ENCODE results near the gene NUMA1.

NUMA1 gene

GRCh38 chr11:72015511-72016061 is 64.8 kb downstream of the NUMA1 start:
- H3K4ac ChIP-seq (ENCODE audit: low read depth, low read length), result no peak overlapping the region
- H3K4me2 ChIP-seq (ENCODE audit: low read length), result no peak overlapping the region
- H3K79me1 ChIP-seq (ENCODE audit: low read length), result no peaks in the 10 kb centered on the region
- WGBS (ENCODE audit: extremely low coverage, insufficient coverage, low lambda C conversion rate), result no CpG with 5 or more reads among the region's 10 CpGs
- peaks cover 42% of the 10 kb centered on the region for H3K36me3 ChIP-seq (ENCODE audit: control insufficient read depth, insufficient read depth, low read length)
- no peak overlapping the region for H3K4me3 ChIP-seq (ENCODE audit: low read length)
- H2BK120ac ChIP-seq (ENCODE audit: low read depth, low read length), result no peak overlapping the region
- H3K9ac ChIP-seq (ENCODE audit: low read length), result no peak overlapping the region
- H3K27ac ChIP-seq (ENCODE audit: low read depth, low read length), result no peak overlapping the region
- no peaks in the 10 kb centered on the region for H3K79me2 ChIP-seq (ENCODE audit: control insufficient read depth, insufficient read depth, low read length)
- no peak overlapping the region for H3K18ac ChIP-seq (ENCODE audit: low read length)
- no peaks in the 10 kb centered on the region for H3K27me3 ChIP-seq (ENCODE audit: insufficient read depth, low read length, poor library complexity)
- H2AK5ac ChIP-seq (ENCODE audit: low read length), result no peak overlapping the region
- no peak overlapping the region for H2BK15ac ChIP-seq (replicated peaks; ENCODE audit: low read depth)
- no peaks in the 10 kb centered on the region for H3K4me1 ChIP-seq (ENCODE audit: control insufficient read depth, low read depth, low read length)
- H3K23ac ChIP-seq (ENCODE audit: low read length), result no peak overlapping the region
- DNase-seq, result peak; percentile 59
- H3K56ac ChIP-seq (ENCODE audit: low read length), result no peak overlapping the region
- H4K5ac ChIP-seq (ENCODE audit: low read length), result no peak overlapping the region
- H4K8ac ChIP-seq (ENCODE audit: low read depth, low read length), result no peak overlapping the region
- H2BK5ac ChIP-seq (ENCODE audit: low read length), result no peak overlapping the region

- Histone ChIP-seq H3K36me3 (ENCODE audit: control insufficient read depth, insufficient read depth, low read length) (peaks cover 40% of the 10 kb centered on the region), H3K23ac (ENCODE audit: low read length) (no peak overlapping the region), H4K8ac (ENCODE audit: low read depth, low read length) (no peak overlapping the region), H4K5ac (ENCODE audit: low read length) (no peak overlapping the region), H2BK120ac (ENCODE audit: low read depth, low read length) (no peak overlapping the region), H3K9ac (ENCODE audit: low read length) (no peak overlapping the region), H2BK15ac (replicated peaks; ENCODE audit: low read depth) (no peak overlapping the region), H2AK5ac (ENCODE audit: low read length) (no peak overlapping the region), H3K27me3 (ENCODE audit: insufficient read depth, low read length, poor library complexity) (no peaks in the 10 kb centered on the region), H3K27ac (ENCODE audit: low read depth, low read length) (no peak overlapping the region), H3K79me2 (ENCODE audit: control insufficient read depth, insufficient read depth, low read length) (no peaks in the 10 kb centered on the region), H3K4me3 (ENCODE audit: low read length) (no peak overlapping the region), H3K4ac (ENCODE audit: low read depth, low read length) (no peak overlapping the region), H3K56ac (ENCODE audit: low read length) (no peak overlapping the region), H3K18ac (ENCODE audit: low read length) (no peak overlapping the region), H3K4me2 (ENCODE audit: low read length) (no peak overlapping the region), H3K79me1 (ENCODE audit: low read length) (no peaks in the 10 kb centered on the region), H2BK5ac (ENCODE audit: low read length) (no peak overlapping the region), H3K4me1 (ENCODE audit: control insufficient read depth, low read depth, low read length) (no peaks in the 10 kb centered on the region)
- no peak for DNase-seq
- no CpG with 5 or more reads among the region's 16 CpGs for WGBS (ENCODE audit: extremely low coverage, insufficient coverage, low lambda C conversion rate)
Measured at GRCh38 chr11:72014761-72015320, 65.5 kb downstream of the NUMA1 start.

GRCh38 chr11:72013765-72014711 is 66.3 kb downstream of the NUMA1 start:
- Histone ChIP-seq H3K27ac (ENCODE audit: low read depth, low read length) (no peak overlapping the region), H3K4ac (ENCODE audit: low read depth, low read length) (no peak overlapping the region), H3K4me3 (ENCODE audit: low read length) (no peak overlapping the region), H3K4me2 (ENCODE audit: low read length) (no peak overlapping the region), H4K8ac (ENCODE audit: low read depth, low read length) (no peak overlapping the region), H3K79me1 (ENCODE audit: low read length) (no peaks in the 10 kb centered on the region), H2BK5ac (ENCODE audit: low read length) (no peak overlapping the region), H3K56ac (ENCODE audit: low read length) (no peak overlapping the region), H4K5ac (ENCODE audit: low read length) (no peak overlapping the region), H2BK15ac (replicated peaks; ENCODE audit: low read depth) (no peak overlapping the region), H2AK5ac (ENCODE audit: low read length) (no peak overlapping the region), H3K27me3 (ENCODE audit: insufficient read depth, low read length, poor library complexity) (no peaks in the 10 kb centered on the region), H3K36me3 (ENCODE audit: control insufficient read depth, insufficient read depth, low read length) (peaks cover 37% of the 10 kb centered on the region), H3K9ac (ENCODE audit: low read length) (no peak overlapping the region), H3K79me2 (ENCODE audit: control insufficient read depth, insufficient read depth, low read length) (no peaks in the 10 kb centered on the region), H3K18ac (ENCODE audit: low read length) (no peak overlapping the region), H3K23ac (ENCODE audit: low read length) (no peak overlapping the region), H3K4me1 (ENCODE audit: control insufficient read depth, low read depth, low read length) (no peaks in the 10 kb centered on the region), H2BK120ac (ENCODE audit: low read depth, low read length) (no peak overlapping the region)
- WGBS (ENCODE audit: extremely low coverage, insufficient coverage, low lambda C conversion rate), result no CpG with 5 or more reads among the region's 38 CpGs
- no peak for DNase-seq

- Histone ChIP-seq H2BK5ac (ENCODE audit: low read length) (no peak overlapping the region), H3K27me3 (ENCODE audit: insufficient read depth, low read length, poor library complexity) (no peaks in the 10 kb centered on the region), H3K9ac (ENCODE audit: low read length) (no peak overlapping the region), H2BK15ac (replicated peaks; ENCODE audit: low read depth) (no peak overlapping the region), H4K8ac (ENCODE audit: low read depth, low read length) (no peak overlapping the region), H3K79me2 (ENCODE audit: control insufficient read depth, insufficient read depth, low read length) (no peaks in the 10 kb centered on the region), H2BK120ac (ENCODE audit: low read depth, low read length) (no peak overlapping the region), H3K18ac (ENCODE audit: low read length) (no peak overlapping the region), H3K4me3 (ENCODE audit: low read length) (no peak overlapping the region), H3K79me1 (ENCODE audit: low read length) (no peaks in the 10 kb centered on the region), H3K23ac (ENCODE audit: low read length) (no peak overlapping the region), H3K56ac (ENCODE audit: low read length) (no peak overlapping the region), H2AK5ac (ENCODE audit: low read length) (no peak overlapping the region), H3K4me2 (ENCODE audit: low read length) (no peak overlapping the region), H3K4ac (ENCODE audit: low read depth, low read length) (no peak overlapping the region), H3K36me3 (ENCODE audit: control insufficient read depth, insufficient read depth, low read length) (peaks cover 32% of the 10 kb centered on the region), H4K5ac (ENCODE audit: low read length) (no peak overlapping the region), H3K27ac (ENCODE audit: low read depth, low read length) (no peak overlapping the region), H3K4me1 (ENCODE audit: control insufficient read depth, low read depth, low read length) (no peaks in the 10 kb centered on the region)
- no CpG with 5 or more reads among the region's 33 CpGs for WGBS (ENCODE audit: extremely low coverage, insufficient coverage, low lambda C conversion rate)
- DNase-seq, result peak; percentile 68
Measured at GRCh38 chr11:72012897-72013721, 67.2 kb downstream of the NUMA1 start.

GRCh38 chr11:72012091-72012630 is 68.2 kb downstream of the NUMA1 start:
- DNase-seq, result no peak
- Histone ChIP-seq H3K23ac (ENCODE audit: low read length) (no peak overlapping the region), H3K4me1 (ENCODE audit: control insufficient read depth, low read depth, low read length) (no peaks in the 10 kb centered on the region), H2BK5ac (ENCODE audit: low read length) (no peak overlapping the region), H3K56ac (ENCODE audit: low read length) (no peak overlapping the region), H3K4ac (ENCODE audit: low read depth, low read length) (no peak overlapping the region), H3K18ac (ENCODE audit: low read length) (no peak overlapping the region), H3K27ac (ENCODE audit: low read depth, low read length) (no peak overlapping the region), H3K27me3 (ENCODE audit: insufficient read depth, low read length, poor library complexity) (no peaks in the 10 kb centered on the region), H3K4me3 (ENCODE audit: low read length) (no peak overlapping the region), H3K36me3 (ENCODE audit: control insufficient read depth, insufficient read depth, low read length) (peaks cover 33% of the 10 kb centered on the region), H4K8ac (ENCODE audit: low read depth, low read length) (no peak overlapping the region), H2BK15ac (replicated peaks; ENCODE audit: low read depth) (no peak overlapping the region), H4K5ac (ENCODE audit: low read length) (no peak overlapping the region), H3K4me2 (ENCODE audit: low read length) (no peak overlapping the region), H3K79me2 (ENCODE audit: control insufficient read depth, insufficient read depth, low read length) (no peaks in the 10 kb centered on the region), H3K79me1 (ENCODE audit: low read length) (no peaks in the 10 kb centered on the region), H2BK120ac (ENCODE audit: low read depth, low read length) (no peak overlapping the region), H2AK5ac (ENCODE audit: low read length) (no peak overlapping the region), H3K9ac (ENCODE audit: low read length) (no peak overlapping the region)
- no CpG with 5 or more reads among the region's 5 CpGs for WGBS (ENCODE audit: extremely low coverage, insufficient coverage, low lambda C conversion rate)

Data from mesendoderm (in vitro differentiated cells).